Astrocyte (in vitro differentiated cells and primary cell): Measurements from ENCODE around the gene NDUFA13. TPM values are rescaled to one million over a fixed set of nuclear protein-coding genes. Genes with fewer than 3 reads are reported as not detected.

Source experiments
- DNase-seq: peaks from one replicate; pipeline ENCODE4 v3.0.0-alpha.2; 2010; ENCODE audit warnings: low read depth
- FAIRE-seq: peaks from 2 replicates; lab custom pipeline; 2011; peaks lifted over from hg19 to GRCh38; lab: Jason Lieb, UNC
- H2AFZ ChIP-seq: 2 replicates; pipeline ENCODE4 v1.6.0; 2012; ENCODE audit warnings: low read depth, low read length, inconsistent platforms
- H3K27ac ChIP-seq: 2 replicates; pipeline ENCODE4 v1.5.1; 2011; ENCODE audit warnings: low read depth, low read length, inconsistent platforms
- H3K27me3 ChIP-seq: 2 replicates; pipeline ENCODE4 v1.6.0; 2011; ENCODE audit warnings: low read length, inconsistent platforms; ENCODE audit not compliant: insufficient read depth
- H3K36me3 ChIP-seq: 2 replicates; pipeline ENCODE4 v1.5.1; 2011; ENCODE audit warnings: low read length, inconsistent platforms; ENCODE audit not compliant: insufficient read depth
- H3K4me1 ChIP-seq: 2 replicates; pipeline ENCODE4 v1.5.1; 2011; ENCODE audit warnings: low read length, inconsistent platforms; ENCODE audit not compliant: insufficient read depth
- H3K4me2 ChIP-seq: 2 replicates; pipeline ENCODE4 v1.6.0; 2012; ENCODE audit warnings: low read length, inconsistent platforms
- H3K4me3 ChIP-seq: 2 replicates; pipeline ENCODE4 v1.5.1; 2011; ENCODE audit warnings: low read depth, mild to moderate bottlenecking, low read length, inconsistent platforms; ENCODE audit not compliant: insufficient read depth
- H3K79me2 ChIP-seq: 2 replicates; pipeline ENCODE4 v1.6.0; 2012; ENCODE audit warnings: mild to moderate bottlenecking, low read length, inconsistent platforms; ENCODE audit not compliant: insufficient read depth
- H3K9ac ChIP-seq: 2 replicates; pipeline ENCODE4 v1.6.0; 2012; ENCODE audit warnings: mild to moderate bottlenecking, low read length, inconsistent platforms
- H3K9me3 ChIP-seq: 2 replicates; pipeline ENCODE4 v1.5.1; 2012; ENCODE audit warnings: low read depth, mild to moderate bottlenecking, low read length, inconsistent platforms; ENCODE audit not compliant: insufficient read depth
- H4K20me1 ChIP-seq: 2 replicates; pipeline ENCODE4 v1.6.0; 2012; ENCODE audit warnings: low read length, inconsistent platforms; ENCODE audit not compliant: insufficient read depth
- H3K27ac Mint-ChIP-seq: one replicate; pipeline ENCODE4 v1.8.0; 2021; ENCODE audit warnings: mild to moderate bottlenecking, mixed read lengths; ENCODE audit not compliant: unreplicated experiment
- H3K27me3 Mint-ChIP-seq: one replicate; pipeline ENCODE4 v1.8.0; 2021; ENCODE audit warnings: low read depth, mixed read lengths; ENCODE audit not compliant: unreplicated experiment
- H3K36me3 Mint-ChIP-seq: one replicate; pipeline ENCODE4 v1.8.0; 2021; ENCODE audit warnings: low read depth, mixed read lengths; ENCODE audit not compliant: unreplicated experiment
- H3K4me1 Mint-ChIP-seq: one replicate; pipeline ENCODE4 v1.8.0; 2021; ENCODE audit warnings: low read depth, mixed read lengths; ENCODE audit not compliant: unreplicated experiment
- H3K4me3 Mint-ChIP-seq: one replicate; pipeline ENCODE4 v1.8.0; 2021; ENCODE audit warnings: mild to moderate bottlenecking, moderate library complexity, mixed read lengths; ENCODE audit not compliant: unreplicated experiment
- H3K9me3 Mint-ChIP-seq: one replicate; pipeline ENCODE4 v1.8.0; 2021; ENCODE audit warnings: mild to moderate bottlenecking, mixed read lengths; ENCODE audit not compliant: unreplicated experiment
- CTCF ChIP-seq: IDR thresholded peaks from 2 replicates; pipeline ENCODE4 v1.5.1; 2011; ENCODE audit warnings: low read depth, mild to moderate bottlenecking, inconsistent platforms, low read length, moderate library complexity; ENCODE audit not compliant: insufficient read depth
- EZH2 ChIP-seq: IDR thresholded peaks from 2 replicates; pipeline ENCODE4 v1.6.1; 2012; ENCODE audit warnings: mild to moderate bottlenecking, low read length, inconsistent platforms; ENCODE audit not compliant: insufficient read depth
- total RNA-seq: library from RNA; stranded (reverse); gene quantifications from 2 replicates; pipeline ENCODE4 v1.2.1, GENCODE V29; 2021

Gene NDUFA13
- total RNA-seq, 1 donor from 2014 or later: 311 TPM

DNA sequence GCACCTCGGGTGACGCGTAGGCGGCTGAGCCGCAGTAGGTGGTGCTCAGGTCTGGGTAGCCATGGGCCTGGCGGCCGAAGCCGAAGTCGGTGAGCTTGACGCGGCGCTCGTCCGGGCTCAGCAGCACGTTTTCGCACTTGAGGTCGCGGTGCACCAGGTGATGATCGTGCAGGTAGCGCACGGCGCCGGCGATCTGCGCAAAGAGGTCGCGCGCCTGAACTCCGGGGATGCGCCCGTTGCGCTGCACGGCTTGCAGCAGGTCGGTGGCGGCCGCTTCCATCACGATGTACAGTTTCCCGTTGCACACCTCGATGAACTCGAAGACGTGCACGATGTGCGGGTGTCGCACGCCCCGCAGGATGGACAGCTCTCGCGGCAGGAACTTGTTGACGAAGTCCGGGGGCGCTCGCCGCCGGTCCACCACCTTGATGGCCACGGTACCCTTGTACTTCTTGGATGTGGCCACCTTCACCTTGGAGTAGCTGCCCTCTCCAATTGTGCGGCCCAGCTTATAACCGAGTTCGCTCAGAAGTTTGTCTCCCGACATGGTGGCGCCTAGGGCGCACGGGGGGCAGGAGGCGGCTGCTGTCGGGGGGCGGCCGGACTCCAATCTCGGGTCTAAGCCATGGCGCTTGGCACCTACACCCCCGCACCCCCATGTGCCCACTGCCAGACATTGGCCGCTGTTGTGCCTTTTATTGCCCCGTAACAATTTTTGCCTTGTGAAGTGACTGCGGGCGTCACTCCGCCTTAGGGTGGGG is 964 bp upstream of the NDUFA13 start, which contains the start of gene TSSK6:
TSSK6 (minus strand) TSS at position 668 of the 761 bp plus-strand sequence; CDS start at position 547, 121 bp downstream.
- Histone ChIP-seq H3K4me3 (peak within 1 kb of the TSS; percentile 95), H3K9ac (peak within 1 kb of the TSS; percentile 86), H3K27me3 (no peaks in the 10 kb centered on the region), H4K20me1 (peaks cover 9% of the 10 kb centered on the region), H2AFZ (peak within 1 kb of the TSS; percentile 96), H3K4me2 (peak within 1 kb of the TSS; percentile 93), H3K9me3 (peaks cover 11% of the 10 kb centered on the region), H3K27ac (peak within 1 kb of the TSS; percentile 57), H3K79me2 (peaks cover 34% of the 10 kb centered on the region), H3K4me1 (peaks cover 5% of the 10 kb centered on the region), H3K36me3 (peaks cover 3% of the 10 kb centered on the region)
- TF ChIP-seq CTCF (no peak), EZH2 (no peak)
- H3K27me3 Mint-ChIP-seq: no peaks in the 10 kb centered on the region
- FAIRE-seq (no peak), DNase-seq (no peak)
- peaks cover 3% of the 10 kb centered on the region for H3K9me3 Mint-ChIP-seq
- H3K4me1 Mint-ChIP-seq: no peaks in the 10 kb centered on the region
- H3K36me3 Mint-ChIP-seq: peaks cover 9% of the 10 kb centered on the region
- peak within 1 kb of the TSS; percentile 93 for H3K4me3 Mint-ChIP-seq
- peak within 1 kb of the TSS; percentile 87 for H3K27ac Mint-ChIP-seq

GRCh38 chr19:19517235-19517619 is 1.2 kb downstream of the NDUFA13 start:
- Mint-ChIP-seq H3K36me3 (peaks cover 12% of the 10 kb centered on the region), H3K4me1 (no peaks in the 10 kb centered on the region), H3K27me3 (no peaks in the 10 kb centered on the region), H3K9me3 (peaks cover 1% of the 10 kb centered on the region), H3K4me3 (peak overlapping the region; percentile 93), H3K27ac (no peak overlapping the region)
- peaks cover 11% of the 10 kb centered on the region for H3K9me3 ChIP-seq
- H3K4me2 ChIP-seq: peak overlapping the region; percentile 93
- H3K4me1 ChIP-seq: peaks cover 5% of the 10 kb centered on the region
- DNase-seq: no peak
- no peak overlapping the region for H2AFZ ChIP-seq
- no peak for FAIRE-seq
- peaks cover 53% of the 10 kb centered on the region for H3K79me2 ChIP-seq
- no peak for TF ChIP-seq EZH2
- TF ChIP-seq CTCF: no peak
- H3K9ac ChIP-seq: no peak overlapping the region
- H3K4me3 ChIP-seq: peak overlapping the region; percentile 21
- H3K27ac ChIP-seq: no peak overlapping the region
- peaks cover 18% of the 10 kb centered on the region for H4K20me1 ChIP-seq
- H3K36me3 ChIP-seq: peaks cover 7% of the 10 kb centered on the region
- H3K27me3 ChIP-seq: no peaks in the 10 kb centered on the region

GRCh38 chr19:19520989-19521388 is 5.0 kb downstream of the NDUFA13 start:
- Histone ChIP-seq H4K20me1 (peaks cover 53% of the 10 kb centered on the region), H3K36me3 (peaks cover 7% of the 10 kb centered on the region), H3K79me2 (peaks cover 85% of the 10 kb centered on the region), H3K27me3 (no peaks in the 10 kb centered on the region), H3K4me2 (no peak overlapping the region), H2AFZ (no peak overlapping the region), H3K27ac (no peak overlapping the region), H3K4me1 (no peaks in the 10 kb centered on the region), H3K9ac (no peak overlapping the region), H3K4me3 (no peak overlapping the region), H3K9me3 (no peaks in the 10 kb centered on the region)
- no peaks in the 10 kb centered on the region for H3K4me1 Mint-ChIP-seq
- H3K36me3 Mint-ChIP-seq: peaks cover 9% of the 10 kb centered on the region
- FAIRE-seq (no peak), DNase-seq (no peak)
- no peak overlapping the region for H3K4me3 Mint-ChIP-seq
- no peaks in the 10 kb centered on the region for H3K9me3 Mint-ChIP-seq
- TF ChIP-seq EZH2 (no peak), CTCF (no peak)
- H3K27ac Mint-ChIP-seq: no peak overlapping the region
- H3K27me3 Mint-ChIP-seq: no peaks in the 10 kb centered on the region
